ENCODE measurements around the gene NTMT1. TPM values are rescaled to one million over a fixed set of nuclear protein-coding genes. Genes with fewer than 3 reads are reported as not detected.

NTMT1 gene
- total and polyA plus RNA-seq, 10 of the 15 experiments (the other 5 are each of a cell fraction or from before 2014, with no cell fraction given), result 12.8 to 85.4 (median 39.3) TPM

DNA sequence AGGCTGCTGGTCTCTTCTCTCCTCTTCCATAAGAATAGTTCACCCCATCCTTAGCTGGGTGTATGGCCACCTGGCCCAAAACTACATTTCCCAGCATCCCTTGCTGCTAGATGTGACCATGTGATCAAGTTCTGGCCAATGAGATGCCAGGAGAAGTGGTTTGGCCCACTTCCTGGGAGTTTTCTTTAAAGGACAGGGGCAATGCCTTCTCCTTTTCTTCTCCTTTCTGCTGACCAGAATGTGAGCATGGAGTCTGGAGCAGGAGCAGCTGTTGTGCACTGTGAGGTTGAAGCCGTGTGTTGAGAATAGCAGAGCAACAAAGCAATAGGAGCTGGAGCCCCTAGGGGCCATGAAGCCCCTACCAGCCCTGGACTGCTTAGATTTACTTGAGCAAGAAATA lies 41.8 kb upstream of the NTMT1 start (continued):
- TF ChIP-seq, protein P1, sequence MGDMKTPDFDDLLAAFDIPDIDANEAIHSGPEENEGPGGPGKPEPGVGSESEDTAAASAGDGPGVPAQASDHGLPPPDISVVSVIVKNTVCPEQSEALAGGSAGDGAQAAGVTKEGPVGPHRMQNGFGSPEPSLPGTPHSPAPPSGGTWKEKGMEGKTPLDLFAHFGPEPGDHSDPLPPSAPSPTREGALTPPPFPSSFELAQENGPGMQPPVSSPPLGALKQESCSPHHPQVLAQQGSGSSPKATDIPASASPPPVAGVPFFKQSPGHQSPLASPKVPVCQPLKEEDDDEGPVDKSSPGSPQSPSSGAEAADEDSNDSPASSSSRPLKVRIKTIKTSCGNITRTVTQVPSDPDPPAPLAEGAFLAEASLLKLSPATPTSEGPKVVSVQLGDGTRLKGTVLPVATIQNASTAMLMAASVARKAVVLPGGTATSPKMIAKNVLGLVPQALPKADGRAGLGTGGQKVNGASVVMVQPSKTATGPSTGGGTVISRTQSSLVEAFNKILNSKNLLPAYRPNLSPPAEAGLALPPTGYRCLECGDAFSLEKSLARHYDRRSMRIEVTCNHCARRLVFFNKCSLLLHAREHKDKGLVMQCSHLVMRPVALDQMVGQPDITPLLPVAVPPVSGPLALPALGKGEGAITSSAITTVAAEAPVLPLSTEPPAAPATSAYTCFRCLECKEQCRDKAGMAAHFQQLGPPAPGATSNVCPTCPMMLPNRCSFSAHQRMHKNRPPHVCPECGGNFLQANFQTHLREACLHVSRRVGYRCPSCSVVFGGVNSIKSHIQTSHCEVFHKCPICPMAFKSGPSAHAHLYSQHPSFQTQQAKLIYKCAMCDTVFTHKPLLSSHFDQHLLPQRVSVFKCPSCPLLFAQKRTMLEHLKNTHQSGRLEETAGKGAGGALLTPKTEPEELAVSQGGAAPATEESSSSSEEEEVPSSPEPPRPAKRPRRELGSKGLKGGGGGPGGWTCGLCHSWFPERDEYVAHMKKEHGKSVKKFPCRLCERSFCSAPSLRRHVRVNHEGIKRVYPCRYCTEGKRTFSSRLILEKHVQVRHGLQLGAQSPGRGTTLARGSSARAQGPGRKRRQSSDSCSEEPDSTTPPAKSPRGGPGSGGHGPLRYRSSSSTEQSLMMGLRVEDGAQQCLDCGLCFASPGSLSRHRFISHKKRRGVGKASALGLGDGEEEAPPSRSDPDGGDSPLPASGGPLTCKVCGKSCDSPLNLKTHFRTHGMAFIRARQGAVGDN (IDR thresholded peaks at IDR 0.05), result no peak
- TF ChIP-seq CREM (IDR thresholded peaks at IDR 0.05; ENCODE audit: low read depth) (peak; percentile 26; the same call in 1 of the 2 replicates), BCL11A (IDR thresholded peaks at IDR 0.05; ENCODE audit: low read depth, low read length) (no peak), SP1 (IDR thresholded peaks at IDR 0.05; ENCODE audit: low read depth, low read length) (peak; percentile 60), PML (IDR thresholded peaks at IDR 0.05; ENCODE audit: low read length) (no peak), TBL1XR1 (IDR thresholded peaks at IDR 0.05; ENCODE audit: low read depth, low read length) (no peak), SREBF1 (IDR thresholded peaks at IDR 0.05; ENCODE audit: low read length) (peak; percentile 61; the same call in 1 of the 2 replicates), RAD51 (IDR thresholded peaks at IDR 0.05) (peak; percentile 92), SIX5 (IDR thresholded peaks at IDR 0.05; ENCODE audit: low read depth, low read length, severe bottlenecking) (peak; percentile 93), YY1 (IDR thresholded peaks at IDR 0.05; ENCODE audit: low read depth, low read length) (peak; percentile 92), NFYB (IDR thresholded peaks at IDR 0.05; ENCODE audit: insufficient read depth, low read depth, low read length) (peak; percentile 79; the same call in 1 of the 2 replicates), HDAC2 (IDR thresholded peaks at IDR 0.05) (no peak), POU2F2 (IDR thresholded peaks at IDR 0.05; ENCODE audit: borderline replicate concordance, low read depth, low read length) (0 out of 3 replicates have a peak, but pooled peaks have one; percentile 22), NFYA (IDR thresholded peaks at IDR 0.05; ENCODE audit: borderline replicate concordance, low read depth, low read length) (no peak), LARP7 (IDR thresholded peaks at IDR 0.05) (no peak), MTA3 (IDR thresholded peaks at IDR 0.05; ENCODE audit: borderline replicate concordance, low read length) (no peak), ZSCAN29 (IDR thresholded peaks at IDR 0.05) (no peak), HCFC1 (IDR thresholded peaks at IDR 0.05; ENCODE audit: low read length) (peak; percentile 91)
- TF ChIP-seq, protein P2, sequence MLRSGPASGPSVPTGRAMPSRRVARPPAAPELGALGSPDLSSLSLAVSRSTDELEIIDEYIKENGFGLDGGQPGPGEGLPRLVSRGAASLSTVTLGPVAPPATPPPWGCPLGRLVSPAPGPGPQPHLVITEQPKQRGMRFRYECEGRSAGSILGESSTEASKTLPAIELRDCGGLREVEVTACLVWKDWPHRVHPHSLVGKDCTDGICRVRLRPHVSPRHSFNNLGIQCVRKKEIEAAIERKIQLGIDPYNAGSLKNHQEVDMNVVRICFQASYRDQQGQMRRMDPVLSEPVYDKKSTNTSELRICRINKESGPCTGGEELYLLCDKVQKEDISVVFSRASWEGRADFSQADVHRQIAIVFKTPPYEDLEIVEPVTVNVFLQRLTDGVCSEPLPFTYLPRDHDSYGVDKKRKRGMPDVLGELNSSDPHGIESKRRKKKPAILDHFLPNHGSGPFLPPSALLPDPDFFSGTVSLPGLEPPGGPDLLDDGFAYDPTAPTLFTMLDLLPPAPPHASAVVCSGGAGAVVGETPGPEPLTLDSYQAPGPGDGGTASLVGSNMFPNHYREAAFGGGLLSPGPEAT (IDR thresholded peaks at IDR 0.05; ENCODE audit: low read depth), result 0 out of 2 replicates have a peak, but pooled peaks have one; percentile 27
- TF ChIP-seq, protein P3, sequence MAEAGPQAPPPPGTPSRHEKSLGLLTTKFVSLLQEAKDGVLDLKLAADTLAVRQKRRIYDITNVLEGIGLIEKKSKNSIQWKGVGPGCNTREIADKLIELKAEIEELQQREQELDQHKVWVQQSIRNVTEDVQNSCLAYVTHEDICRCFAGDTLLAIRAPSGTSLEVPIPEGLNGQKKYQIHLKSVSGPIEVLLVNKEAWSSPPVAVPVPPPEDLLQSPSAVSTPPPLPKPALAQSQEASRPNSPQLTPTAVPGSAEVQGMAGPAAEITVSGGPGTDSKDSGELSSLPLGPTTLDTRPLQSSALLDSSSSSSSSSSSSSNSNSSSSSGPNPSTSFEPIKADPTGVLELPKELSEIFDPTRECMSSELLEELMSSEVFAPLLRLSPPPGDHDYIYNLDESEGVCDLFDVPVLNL (IDR thresholded peaks at IDR 0.05; ENCODE audit: low read depth, low read length), result no peak
- TF ChIP-seq, protein P4, sequence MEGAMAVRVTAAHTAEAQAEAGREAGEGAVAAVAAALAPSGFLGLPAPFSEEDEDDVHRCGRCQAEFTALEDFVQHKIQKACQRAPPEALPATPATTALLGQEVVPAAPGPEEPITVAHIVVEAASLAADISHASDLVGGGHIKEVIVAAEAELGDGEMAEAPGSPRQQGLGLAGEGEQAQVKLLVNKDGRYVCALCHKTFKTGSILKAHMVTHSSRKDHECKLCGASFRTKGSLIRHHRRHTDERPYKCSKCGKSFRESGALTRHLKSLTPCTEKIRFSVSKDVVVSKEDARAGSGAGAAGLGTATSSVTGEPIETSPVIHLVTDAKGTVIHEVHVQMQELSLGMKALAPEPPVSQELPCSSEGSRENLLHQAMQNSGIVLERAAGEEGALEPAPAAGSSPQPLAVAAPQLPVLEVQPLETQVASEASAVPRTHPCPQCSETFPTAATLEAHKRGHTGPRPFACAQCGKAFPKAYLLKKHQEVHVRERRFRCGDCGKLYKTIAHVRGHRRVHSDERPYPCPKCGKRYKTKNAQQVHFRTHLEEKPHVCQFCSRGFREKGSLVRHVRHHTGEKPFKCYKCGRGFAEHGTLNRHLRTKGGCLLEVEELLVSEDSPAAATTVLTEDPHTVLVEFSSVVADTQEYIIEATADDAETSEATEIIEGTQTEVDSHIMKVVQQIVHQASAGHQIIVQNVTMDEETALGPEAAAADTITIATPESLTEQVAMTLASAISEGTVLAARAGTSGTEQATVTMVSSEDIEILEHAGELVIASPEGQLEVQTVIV (IDR thresholded peaks at IDR 0.05; ENCODE audit: borderline replicate concordance, partially characterized antibody), result peak; percentile 27
- TF ChIP-seq, protein P5, sequence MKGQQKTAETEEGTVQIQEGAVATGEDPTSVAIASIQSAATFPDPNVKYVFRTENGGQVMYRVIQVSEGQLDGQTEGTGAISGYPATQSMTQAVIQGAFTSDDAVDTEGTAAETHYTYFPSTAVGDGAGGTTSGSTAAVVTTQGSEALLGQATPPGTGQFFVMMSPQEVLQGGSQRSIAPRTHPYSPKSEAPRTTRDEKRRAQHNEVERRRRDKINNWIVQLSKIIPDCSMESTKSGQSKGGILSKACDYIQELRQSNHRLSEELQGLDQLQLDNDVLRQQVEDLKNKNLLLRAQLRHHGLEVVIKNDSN (IDR thresholded peaks at IDR 0.05; ENCODE audit: borderline replicate concordance, extremely low read length, insufficient read depth, low read depth, low read length), result peak; percentile 88

All from GM12878 (cell line).